Stimulated activated CD8-positive, alpha-beta memory T cell treated with anti-CD3 and anti-CD28 coated beads, Interleukin-7, amount 100 ng/mL, for 4 hours (primary cell): ENCODE data around the gene UBR2.
A peak's percentile ranks its signal among the peaks of the same experiment; 100 is the strongest.
"Not testable (repeated sequence)": the region's sequence is repeated elsewhere in the genome, so short reads cannot be mapped to it uniquely, and the experiment has no call there.

ENCODE experiments used
- DNase-seq, 2 donors: peaks; one replicate each; pipeline ENCODE4 v3.0.0-alpha.2; 2020; ENCODE audit warnings: low read depth in 2 of 2

Gene UBR2

DNA sequence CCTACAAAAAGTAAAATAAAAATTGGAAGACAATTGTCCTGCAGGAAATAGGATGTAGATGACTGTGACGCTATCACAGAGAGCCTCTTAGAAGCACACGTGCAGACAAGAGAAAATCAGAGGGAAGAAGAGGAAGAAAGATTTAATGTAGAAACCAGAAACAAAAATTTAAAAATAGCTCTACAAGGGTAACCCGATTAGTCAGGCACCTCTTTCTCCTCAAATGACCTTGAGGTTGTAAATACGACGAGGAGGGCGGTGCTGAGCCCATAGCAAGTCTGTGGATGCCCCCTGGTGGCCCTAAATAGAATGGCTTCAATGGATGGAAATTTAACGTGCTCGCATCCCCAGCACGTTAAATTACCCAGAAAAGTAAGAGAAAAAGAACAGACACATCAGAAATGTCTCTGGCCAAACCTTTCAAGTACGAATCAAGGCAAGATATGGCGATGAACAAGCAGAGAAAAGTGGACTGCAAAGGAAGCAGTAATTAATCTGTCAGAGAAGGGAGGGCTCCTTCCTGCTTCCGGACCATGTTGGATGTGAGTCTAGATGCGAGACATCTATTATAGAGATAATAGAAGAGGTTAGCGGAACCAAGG, 162.8 kb downstream of the UBR2 start:
- DNase-seq: peak; percentile 55 to 66

DNA sequence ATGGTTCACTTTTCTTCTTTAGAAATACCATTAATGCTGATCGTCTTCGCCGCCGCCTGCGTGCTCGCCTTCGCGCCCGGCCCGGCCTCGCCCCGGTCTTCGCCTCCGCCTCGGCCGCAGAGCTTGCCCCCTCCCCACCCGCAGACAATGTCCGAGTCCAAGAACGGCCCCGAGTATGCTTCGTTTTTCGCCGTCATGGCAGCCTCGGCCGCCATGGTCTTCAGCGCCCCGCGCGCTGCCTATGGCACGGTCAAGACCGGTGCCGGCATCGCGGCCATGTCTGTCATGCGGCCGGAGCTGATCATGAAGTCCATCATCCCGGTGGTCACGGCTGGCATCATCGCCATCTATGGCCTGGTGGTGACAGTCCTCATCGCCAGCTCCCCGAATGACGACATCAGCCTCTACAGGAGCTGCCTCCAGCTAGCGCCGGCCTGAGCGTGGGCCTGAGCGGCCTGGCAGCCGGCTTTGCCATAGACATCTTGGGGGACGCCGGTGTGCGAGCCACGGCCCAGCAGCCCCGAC, 163.3 kb downstream of the UBR2 start:
- no peak for DNase-seq

DNA sequence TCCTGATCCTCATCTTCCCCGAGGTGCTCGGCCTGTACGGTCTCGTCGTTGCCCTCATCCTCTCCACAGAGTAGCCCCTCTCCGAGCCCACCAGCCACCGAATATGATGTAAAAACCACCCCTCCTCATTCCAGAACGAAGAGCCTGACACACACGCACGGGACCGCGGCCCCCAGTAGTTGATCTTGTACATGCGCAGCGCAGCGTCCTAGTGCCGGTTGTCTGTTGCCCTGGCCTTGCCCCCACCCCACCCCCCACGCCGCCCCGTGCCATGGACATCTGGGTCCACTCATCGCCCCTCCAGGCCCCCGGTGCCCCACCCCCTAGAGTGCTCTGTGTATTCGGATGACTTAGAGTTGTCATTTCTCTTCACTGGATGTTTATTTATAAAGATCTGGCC, 163.8 kb downstream of the UBR2 start:
- no peak for DNase-seq

GRCh38 chr6:42729731-42730130, 165.9 kb downstream of the UBR2 start:
- no peak for DNase-seq

- not testable (repeated sequence) for DNase-seq
Measured at GRCh38 chr6:42733867-42734481, 170.1 kb downstream of the UBR2 start.

DNA sequence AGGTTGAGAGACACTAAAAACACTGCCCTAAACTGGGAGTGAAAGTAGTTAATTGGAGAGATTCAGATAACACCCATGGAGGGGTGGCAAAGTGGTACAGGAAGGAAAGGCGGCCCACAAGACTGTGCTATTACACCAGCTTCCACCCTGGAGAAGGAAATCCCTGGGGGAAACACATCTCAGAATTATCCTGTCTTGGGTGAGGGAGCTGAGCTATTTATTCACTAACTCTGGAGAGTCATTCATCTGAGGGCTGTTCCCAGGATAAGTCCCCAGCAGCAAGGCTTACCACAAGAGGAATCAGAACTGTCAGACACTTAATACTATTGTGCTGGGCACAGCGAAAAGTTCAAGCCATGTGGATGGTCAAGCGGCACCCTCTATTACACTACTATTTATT, 172.1 kb downstream of the UBR2 start:
- no peak for DNase-seq

- no peak for DNase-seq
Measured at GRCh38 chr6:42740725-42741124, 176.9 kb downstream of the UBR2 start.

DNA sequence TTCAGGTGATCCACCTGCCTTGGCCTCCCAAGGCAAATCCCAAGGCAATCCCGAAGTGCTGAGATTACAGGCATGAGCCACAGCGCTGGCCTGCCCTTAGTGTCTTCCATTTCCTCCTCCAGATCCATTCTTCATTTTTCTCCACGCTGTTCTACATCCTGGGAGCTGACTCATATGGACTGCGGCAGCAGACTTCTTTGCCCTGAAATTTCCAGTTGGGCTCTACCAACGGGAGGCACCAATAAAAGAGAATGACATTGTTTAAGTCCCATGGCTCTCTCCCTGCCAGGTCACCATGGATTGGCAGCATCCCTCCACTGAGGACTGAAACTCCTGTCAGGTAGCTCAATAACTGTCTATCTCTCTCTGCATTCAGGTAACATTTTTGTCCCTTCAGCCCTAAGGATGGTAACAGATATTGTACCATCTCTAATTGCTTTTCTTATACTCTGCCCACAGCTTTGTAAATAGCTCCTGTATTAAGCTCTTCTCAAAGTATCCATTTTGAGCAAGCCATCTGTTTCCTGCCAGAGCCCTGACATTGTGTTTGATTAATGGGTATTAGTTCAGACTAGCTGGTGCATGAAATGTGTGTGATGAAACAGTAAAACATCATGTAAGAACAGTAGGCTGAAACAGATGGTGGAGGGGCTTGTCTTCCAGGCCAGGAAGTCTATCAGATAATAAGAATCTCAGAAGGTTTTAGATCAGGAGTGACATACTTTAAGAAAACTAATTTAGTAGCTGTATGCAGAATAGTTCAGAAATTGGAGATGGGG, 178.5 kb downstream of the UBR2 start:
- DNase-seq: no peak
